ENCODE data around the gene TBL1X.
A peak's percentile ranks its signal among the peaks of the same experiment; 100 is the strongest.

The TBL1X gene

DNA sequence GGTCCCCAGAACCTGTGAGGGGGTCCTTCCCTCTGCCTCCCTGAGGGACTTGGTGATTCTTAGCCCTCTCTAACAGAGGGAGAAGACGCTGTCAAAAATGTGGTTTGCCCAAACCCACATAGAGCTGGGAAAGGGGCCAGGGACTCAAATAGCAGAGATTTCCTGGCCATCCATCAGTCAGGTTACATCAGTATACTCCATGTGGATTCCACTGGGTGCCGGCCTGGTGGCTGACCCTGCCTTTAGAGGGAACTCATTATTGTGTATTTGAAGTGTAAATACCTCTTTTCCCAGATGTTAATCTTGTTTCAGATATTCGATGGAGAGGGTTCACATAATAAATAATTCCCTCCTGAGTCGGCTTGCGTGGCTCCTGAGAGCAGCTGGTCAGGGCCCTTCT, 130.3 kb downstream of the TBL1X start:
- no peak overlapping the region for H3K4me3 ChIP-seq (ENCODE audit: low read depth, low read length)
- TF ChIP-seq, protein P1, sequence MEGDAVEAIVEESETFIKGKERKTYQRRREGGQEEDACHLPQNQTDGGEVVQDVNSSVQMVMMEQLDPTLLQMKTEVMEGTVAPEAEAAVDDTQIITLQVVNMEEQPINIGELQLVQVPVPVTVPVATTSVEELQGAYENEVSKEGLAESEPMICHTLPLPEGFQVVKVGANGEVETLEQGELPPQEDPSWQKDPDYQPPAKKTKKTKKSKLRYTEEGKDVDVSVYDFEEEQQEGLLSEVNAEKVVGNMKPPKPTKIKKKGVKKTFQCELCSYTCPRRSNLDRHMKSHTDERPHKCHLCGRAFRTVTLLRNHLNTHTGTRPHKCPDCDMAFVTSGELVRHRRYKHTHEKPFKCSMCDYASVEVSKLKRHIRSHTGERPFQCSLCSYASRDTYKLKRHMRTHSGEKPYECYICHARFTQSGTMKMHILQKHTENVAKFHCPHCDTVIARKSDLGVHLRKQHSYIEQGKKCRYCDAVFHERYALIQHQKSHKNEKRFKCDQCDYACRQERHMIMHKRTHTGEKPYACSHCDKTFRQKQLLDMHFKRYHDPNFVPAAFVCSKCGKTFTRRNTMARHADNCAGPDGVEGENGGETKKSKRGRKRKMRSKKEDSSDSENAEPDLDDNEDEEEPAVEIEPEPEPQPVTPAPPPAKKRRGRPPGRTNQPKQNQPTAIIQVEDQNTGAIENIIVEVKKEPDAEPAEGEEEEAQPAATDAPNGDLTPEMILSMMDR (IDR thresholded peaks at IDR 0.05; ENCODE audit: low read depth, low read length, missing control alignments) = no peak
- in situ Hi-C loops (cut with HindIII; ENCODE audit: low sequenced_read_pairs) = no loop called here
- DNase-seq (ENCODE audit: low read depth) = peak; percentile 60

DNA sequence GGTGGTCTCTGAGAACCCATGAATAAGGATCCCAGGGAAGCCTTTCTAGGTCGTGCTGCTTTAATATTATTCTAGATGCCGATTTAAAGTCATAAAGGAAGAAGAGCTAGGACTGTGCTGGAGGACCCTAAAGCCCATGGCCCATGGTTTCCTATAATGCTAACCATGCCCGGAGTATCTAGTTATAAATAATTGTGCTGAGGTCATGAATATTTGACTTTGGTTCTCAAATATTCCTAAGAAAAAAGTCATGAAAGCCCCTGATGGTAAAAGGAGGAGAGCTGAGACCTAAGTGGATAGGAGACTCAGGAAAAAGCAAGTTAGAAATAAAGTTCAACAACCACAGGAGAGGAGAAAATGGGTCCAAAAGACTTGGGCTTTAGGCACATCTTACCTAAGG, 132.0 kb downstream of the TBL1X start:
- TF ChIP-seq, protein P1 (IDR thresholded peaks at IDR 0.05; ENCODE audit: low read depth, low read length, missing control alignments) = no peak
- in situ Hi-C loops (cut with HindIII; ENCODE audit: low sequenced_read_pairs) = no loop called here
- no peak for DNase-seq (ENCODE audit: low read depth)
- H3K4me3 ChIP-seq (ENCODE audit: low read depth, low read length) = no peak overlapping the region

DNA sequence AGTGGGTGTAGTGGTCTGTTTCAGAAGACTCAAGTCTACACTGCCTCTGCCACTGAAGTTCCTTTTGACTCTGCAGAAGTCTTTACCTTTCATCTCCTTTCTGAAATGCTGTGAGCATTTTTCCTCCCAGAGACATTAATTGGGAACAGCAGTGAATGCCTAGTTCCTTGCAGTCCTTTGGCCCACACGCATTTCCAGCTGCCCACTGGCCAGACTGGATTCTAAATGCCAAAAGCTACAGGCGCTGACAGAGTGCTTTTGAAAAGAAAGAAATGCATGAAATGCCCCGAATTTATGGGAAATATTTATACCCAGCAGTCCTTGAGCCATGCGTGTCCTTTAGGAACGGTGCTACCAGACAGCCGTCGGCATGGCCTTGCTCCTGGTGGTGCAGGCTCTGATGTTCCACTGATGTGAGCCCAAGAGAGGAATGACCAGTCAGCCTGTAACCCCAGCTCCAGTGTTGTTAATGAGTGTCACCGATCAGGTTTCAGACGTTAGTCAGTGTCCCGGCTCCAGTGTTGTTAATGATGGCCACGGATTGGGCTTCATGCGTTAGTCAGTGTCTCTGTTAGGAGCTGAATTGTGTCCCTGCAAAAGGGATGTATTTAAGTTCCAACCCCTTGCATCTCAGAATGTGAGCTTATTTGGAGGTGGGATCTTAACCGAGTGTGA, 132.6 kb downstream of the TBL1X start:
- no peak for DNase-seq (ENCODE audit: low read depth)
- in situ Hi-C loops (cut with HindIII; ENCODE audit: low sequenced_read_pairs) = no loop called here
- H3K4me3 ChIP-seq (ENCODE audit: low read depth, low read length) = no peak overlapping the region
- TF ChIP-seq, protein P1 (IDR thresholded peaks at IDR 0.05; ENCODE audit: low read depth, low read length, missing control alignments) = no peak

DNA sequence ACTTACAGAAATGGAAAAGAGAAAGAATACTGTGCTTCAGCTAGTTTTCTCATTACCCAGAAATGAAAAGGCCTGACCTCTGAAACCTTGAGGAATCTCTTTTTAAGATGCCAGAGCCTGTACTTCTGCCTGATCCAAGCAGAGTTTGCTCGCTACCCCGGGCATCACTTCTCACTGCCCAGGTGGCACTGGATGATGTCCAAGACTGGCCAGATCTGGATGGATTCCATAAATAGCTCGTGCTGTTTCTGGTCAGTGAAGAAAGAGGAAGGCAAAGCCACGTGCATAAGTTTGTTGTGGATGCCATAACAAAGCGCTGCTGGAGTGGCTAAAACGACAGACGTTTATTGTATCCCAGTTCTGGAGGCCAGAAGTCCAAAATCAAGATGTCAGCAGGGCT, 133.5 kb downstream of the TBL1X start:
- DNase-seq (ENCODE audit: low read depth) = no peak
- in situ Hi-C loops (cut with HindIII; ENCODE audit: low sequenced_read_pairs) = no loop called here
- TF ChIP-seq, protein P1 (IDR thresholded peaks at IDR 0.05; ENCODE audit: low read depth, low read length, missing control alignments) = no peak
- H3K4me3 ChIP-seq (ENCODE audit: low read depth, low read length) = no peak overlapping the region

DNA sequence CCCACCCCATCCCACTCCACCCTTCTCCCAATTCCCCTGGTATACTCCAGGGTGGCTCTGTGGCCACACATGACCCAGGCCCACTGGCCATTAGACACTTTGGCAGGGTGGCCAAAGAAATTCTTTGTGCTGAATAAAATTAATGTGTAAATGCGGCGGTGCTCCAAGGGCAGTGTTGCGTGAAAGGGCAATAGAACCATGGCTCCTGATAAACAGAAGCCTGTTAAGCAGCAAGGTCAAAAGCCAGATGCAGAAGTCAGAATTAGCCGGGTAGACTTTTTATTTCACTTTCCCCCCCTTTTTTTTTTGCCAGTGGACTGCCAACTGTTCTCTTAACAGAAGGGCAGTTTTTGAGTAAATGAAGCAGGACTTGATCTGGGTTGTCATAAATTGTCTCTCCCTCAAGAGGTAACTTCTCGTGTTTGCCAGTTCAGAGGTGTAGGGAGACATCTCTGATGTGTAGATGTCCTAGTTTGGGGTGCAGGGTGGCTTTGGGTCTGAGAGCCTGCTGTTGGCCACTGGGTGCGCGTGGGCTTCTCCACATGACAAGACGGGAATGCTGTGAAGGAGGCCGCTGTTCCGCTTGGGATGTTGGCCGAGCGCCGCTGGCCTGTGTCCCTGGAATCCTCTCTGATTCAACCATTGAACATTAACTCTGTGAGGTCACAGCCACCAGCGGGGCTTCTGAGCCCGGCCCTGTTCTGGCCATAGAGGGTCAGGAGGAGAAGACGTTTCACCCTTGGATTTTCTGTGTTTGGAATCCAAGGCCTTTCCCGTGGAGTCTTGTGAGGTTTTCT, 139.5 kb downstream of the TBL1X start:
- no peak overlapping the region for H3K4me3 ChIP-seq (ENCODE audit: low read depth, low read length)
- TF ChIP-seq, protein P1 (IDR thresholded peaks at IDR 0.05; ENCODE audit: low read depth, low read length, missing control alignments) = no peak
- DNase-seq (ENCODE audit: low read depth) = no peak
- in situ Hi-C loops (cut with HindIII; ENCODE audit: low sequenced_read_pairs) = no loop called here

DNA sequence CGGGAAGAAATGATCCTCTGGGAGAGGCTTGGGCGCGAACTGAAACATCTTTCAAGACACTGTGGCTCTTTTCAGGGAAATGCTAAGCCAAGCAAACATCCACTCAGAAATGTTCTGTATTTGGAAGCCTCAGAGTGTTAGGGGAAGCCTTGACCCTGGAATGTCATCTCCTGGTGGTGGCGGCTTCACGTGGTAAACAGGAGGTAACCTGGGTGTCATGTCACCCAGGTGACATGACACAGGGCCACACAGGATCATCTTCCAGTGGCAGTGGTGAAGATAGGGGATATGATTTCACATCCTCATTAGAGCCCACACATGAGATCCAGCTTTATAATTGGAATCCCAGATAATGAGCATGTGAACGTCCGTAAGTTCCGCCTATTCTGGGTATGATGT, 140.0 kb downstream of the TBL1X start:
- TF ChIP-seq, protein P1 (IDR thresholded peaks at IDR 0.05; ENCODE audit: low read depth, low read length, missing control alignments) = no peak
- in situ Hi-C loops (cut with HindIII; ENCODE audit: low sequenced_read_pairs) = no loop called here
- no peak for DNase-seq (ENCODE audit: low read depth)
- no peak overlapping the region for H3K4me3 ChIP-seq (ENCODE audit: low read depth, low read length)

All from astrocyte of the cerebellum (primary cell).